B cell (primary cell): ENCODE results near the gene NMNAT2. TPM values are rescaled to one million over a fixed set of nuclear protein-coding genes. Genes with fewer than 3 reads are reported as not detected.

ENCODE experiments used
- ATAC-seq: fragments of 200-7000 bp; cut with Tn5 transposase; one replicate; pipeline ENCODE4 v1.10.0; 2021; ENCODE audit warnings: low read depth, mild to moderate bottlenecking, moderate number of reproducible peaks, moderate library complexity
- CTCF ChIA-PET: fragments of 350-600 bp; sonication (Branson Sonifier 250); formaldehyde crosslinking; loops from one replicate; lab custom pipeline; 2021; ENCODE audit warnings: antibody characterized with exemption, inconsistent platforms; lab: Charles Lee
- POLR2A ChIA-PET: fragments of 350-600 bp; sonication (Branson Sonifier 250); formaldehyde crosslinking; loops from one replicate; lab custom pipeline; 2021; ENCODE audit warnings: antibody characterized with exemption; lab: Charles Lee
- DNase-seq: peaks from one replicate; pipeline ENCODE4 v3.0.0; 2013
- H2AFZ ChIP-seq: 2 replicates; pipeline ENCODE4 v1.6.1; 2012; ENCODE audit warnings: mild to moderate bottlenecking, low read depth, low read length; ENCODE audit not compliant: insufficient read depth, poor library complexity, severe bottlenecking
- H3K27ac ChIP-seq, 2 donors: 1 replicate in 1 of 2; 2 replicates in 1 of 2; pipeline ENCODE4 v1.5.1; 2012 to 2013; ENCODE audit warnings: low read length in 2 of 2, mild to moderate bottlenecking in 2 of 2, moderate library complexity in 1 of 2
- H3K27me3 ChIP-seq, 4 experiments: fragments of 200-600 bp in 1 of 4; sonication (generic) in 1 of 4; replicated peaks in 1 of 4; 1 replicate in 2 of 4; 2 replicates in 2 of 4; pipeline versions ENCODE4 v1.6.1 to v1.7.0; 2013 to 2016; ENCODE audit warnings: low read length in 3 of 4, mild to moderate bottlenecking in 2 of 4, mixed read lengths in 1 of 4, moderate library complexity in 1 of 4; ENCODE audit not compliant: insufficient read depth in 4 of 4, control insufficient read depth in 3 of 4; ENCODE audit errors: control extremely low read depth in 1 of 4
- H3K36me3 ChIP-seq, 2 experiments: replicated peaks in 1 of 2; 1 replicate in 1 of 2; 2 replicates in 1 of 2; pipeline versions ENCODE4 v1.6.1 to v1.7.1; 2013; ENCODE audit warnings: low read length in 1 of 2; ENCODE audit not compliant: insufficient read depth in 2 of 2, control insufficient read depth in 1 of 2; ENCODE audit errors: control extremely low read depth in 1 of 2, extremely low read depth in 1 of 2
- H3K4me1 ChIP-seq, 2 donors: fragments of 200-600 bp in 1 of 2; sonication (generic) in 1 of 2; 1 replicate in 1 of 2; 2 replicates in 1 of 2; pipeline versions ENCODE4 v1.5.1 to v1.6.1; 2013 to 2017; ENCODE audit warnings: low read length in 2 of 2; ENCODE audit not compliant: control insufficient read depth in 2 of 2, insufficient read depth in 2 of 2
- H3K4me2 ChIP-seq: replicated peaks from 2 replicates; pipeline ENCODE3; 2012; ENCODE audit warnings: mild to moderate bottlenecking, low read depth, low read length; ENCODE audit not compliant: poor library complexity, severe bottlenecking
- H3K4me3 ChIP-seq, 5 experiments: fragments of 200-600 bp in 1 of 5; sonication (generic) in 1 of 5; 1 replicate in 3 of 5; 2 replicates in 2 of 5; pipeline versions ENCODE4 v1.5.1 to v1.7.0; 2011 to 2016; ENCODE audit warnings: low read length in 4 of 5, mild to moderate bottlenecking in 4 of 5, low read depth in 2 of 5, control low read depth in 1 of 5, moderate library complexity in 1 of 5; ENCODE audit not compliant: insufficient read depth in 1 of 5; ENCODE audit errors: control extremely low read depth in 1 of 5, extremely low read depth in 1 of 5
- H3K79me2 ChIP-seq: fragments of 200-600 bp; sonication (generic); one replicate; pipeline ENCODE4 v1.6.0; 2016; ENCODE audit warnings: low read length; ENCODE audit not compliant: control insufficient read depth, insufficient read depth
- H3K9ac ChIP-seq: fragments of 200-600 bp; sonication (generic); 2 replicates; pipeline ENCODE4 v1.6.1; 2017; ENCODE audit warnings: mild to moderate bottlenecking, low read length, moderate library complexity
- H3K9me3 ChIP-seq, 3 donors: one replicate each; pipeline versions ENCODE4 v1.6.1 to v1.7.1; 2013; ENCODE audit warnings: low read length in 2 of 3; ENCODE audit not compliant: control insufficient read depth in 2 of 3, insufficient read depth in 1 of 3; ENCODE audit errors: control extremely low read depth in 1 of 3
- H4K20me1 ChIP-seq: 2 replicates; pipeline ENCODE4 v1.6.0; 2012; ENCODE audit warnings: mild to moderate bottlenecking, low read length; ENCODE audit not compliant: insufficient read depth, control insufficient read depth, poor library complexity, severe bottlenecking
- H3K27ac Mint-ChIP-seq: one replicate; pipeline ENCODE4 v1.8.0; 2021; ENCODE audit warnings: mixed read lengths
- H3K27me3 Mint-ChIP-seq: one replicate; pipeline ENCODE4 v1.8.0; 2021; ENCODE audit warnings: mixed read lengths
- H3K4me1 Mint-ChIP-seq: one replicate; pipeline ENCODE4 v1.8.0; 2021; ENCODE audit warnings: mixed read lengths
- H3K4me3 Mint-ChIP-seq: one replicate; pipeline ENCODE4 v1.8.0; 2021; ENCODE audit warnings: mixed read lengths
- H3K9me3 Mint-ChIP-seq: one replicate; pipeline ENCODE4 v1.8.0; 2022; ENCODE audit warnings: mixed read lengths; ENCODE audit not compliant: insufficient read depth
- EZH2 ChIP-seq: IDR thresholded peaks from 2 replicates; pipeline ENCODE4 v1.6.1; 2012; ENCODE audit warnings: borderline replicate concordance, low read depth, mild to moderate bottlenecking, moderate library complexity, low read length; ENCODE audit not compliant: insufficient read depth, poor library complexity, severe bottlenecking
- WGBS: methylation state at CpG from one replicate; pipeline ENCODE4 v1.1.5; 2013; ENCODE audit warnings: missing lambda C conversion rate; ENCODE audit not compliant: insufficient coverage; 5-methylcytosine and 5-hydroxymethylcytosine counted together
- intact Hi-C: fragments of 100-400 bp; cut with micrococcal nuclease; formaldehyde crosslinking; loops from one replicate; pipeline ENCODE4 v1.10.0; 2022
- polyA plus RNA-seq: library from polyadenylated mRNA; depleted of rRNA; stranded (reverse); fragments of >200 nt; gene quantifications from 2 replicates; pipeline ENCODE4 v1.2.3, GENCODE V29; 2012
- total RNA-seq, 2 donors: library from RNA; stranded (reverse); fragments of 120-200 nt in 1 of 2; gene quantifications; 1 replicate in 1 of 2; 2 replicates in 1 of 2; pipeline versions ENCODE4 v1.2.3 to v1.2.4, GENCODE V29; 2013 to 2022
- TF ChIP-seq, protein P1 (sequence below): fragments of 200-600 bp; IDR thresholded peaks from one replicate; pipeline ENCODE4 v1.8.0; 2022; ENCODE audit warnings: antibody characterized with exemption, mild to moderate bottlenecking

The NMNAT2 gene
- total and polyA plus RNA-seq, 2 donors (not counting 1 experiment from before 2014, with no cell fraction given), result not detected

DNA sequence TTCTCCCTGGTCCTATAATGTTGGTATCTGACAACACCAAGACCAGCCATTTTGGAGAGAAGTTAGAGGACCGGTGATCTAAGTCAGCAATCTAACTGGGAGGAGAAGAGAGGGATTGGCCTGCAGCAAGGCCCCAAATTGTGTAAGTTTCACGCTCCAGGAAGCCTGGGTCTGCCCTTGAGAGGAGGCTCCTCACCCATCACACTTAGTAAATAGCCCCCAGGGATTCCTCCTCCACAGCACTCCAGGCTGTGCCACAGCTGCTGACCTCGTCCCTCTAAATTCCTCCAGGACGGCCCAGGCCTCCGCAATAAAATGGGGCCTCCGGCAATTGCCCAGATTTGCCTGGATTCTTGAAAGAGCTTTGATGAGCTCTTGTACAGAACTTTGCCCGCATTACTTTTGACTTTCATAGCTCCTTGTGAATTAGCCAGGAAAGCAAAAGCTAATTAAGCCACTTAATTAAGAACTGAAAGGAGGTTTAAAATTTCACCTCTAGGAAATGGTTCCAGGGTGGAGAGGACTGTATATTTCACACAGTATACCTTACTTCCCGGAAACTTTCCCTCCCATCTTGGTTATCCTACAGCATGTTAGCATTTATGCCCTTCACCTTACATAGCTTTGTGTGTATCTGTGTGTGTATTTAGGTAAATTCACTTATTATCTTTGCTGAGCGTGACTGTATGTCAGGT, 141.6 kb downstream of the NMNAT2 start:
- Histone ChIP-seq H3K9me3 (no peaks in the 10 kb centered on the region), H3K27me3 (peaks cover 0 to 4% (median 0%) of the 10 kb centered on the region in 4 experiments), H3K4me2 (no peak overlapping the region), H2AFZ (no peak overlapping the region), H3K4me3 (no peak overlapping the region), H3K79me2 (no peaks in the 10 kb centered on the region), H3K4me1 (no peaks in the 10 kb centered on the region), H3K27ac (no peak overlapping the region), H3K9ac (no peak overlapping the region), H4K20me1 (no peaks in the 10 kb centered on the region), H3K36me3 (no peaks in the 10 kb centered on the region)
- H3K27me3 Mint-ChIP-seq, result peaks cover 9% of the 10 kb centered on the region
- H3K4me1 Mint-ChIP-seq, result no peaks in the 10 kb centered on the region
- ChIA-PET POLR2A (no interaction called here), CTCF (interaction anchor here (1.0 to 3.3 kb wide), 3 partner anchors 8 to 314 kb away, joined by 3 to 14 read pairs (median 11); no protein-coding TSS in a partner anchor)
- WGBS, result 98% methylated on average over 6 of the region's 9 CpGs
- H3K4me3 Mint-ChIP-seq, result no peak overlapping the region
- no peaks in the 10 kb centered on the region for H3K9me3 Mint-ChIP-seq
- DNase-seq, result no peak
- intact Hi-C loops, result no loop called here
- TF ChIP-seq EZH2, result no peak
- TF ChIP-seq, protein P1, sequence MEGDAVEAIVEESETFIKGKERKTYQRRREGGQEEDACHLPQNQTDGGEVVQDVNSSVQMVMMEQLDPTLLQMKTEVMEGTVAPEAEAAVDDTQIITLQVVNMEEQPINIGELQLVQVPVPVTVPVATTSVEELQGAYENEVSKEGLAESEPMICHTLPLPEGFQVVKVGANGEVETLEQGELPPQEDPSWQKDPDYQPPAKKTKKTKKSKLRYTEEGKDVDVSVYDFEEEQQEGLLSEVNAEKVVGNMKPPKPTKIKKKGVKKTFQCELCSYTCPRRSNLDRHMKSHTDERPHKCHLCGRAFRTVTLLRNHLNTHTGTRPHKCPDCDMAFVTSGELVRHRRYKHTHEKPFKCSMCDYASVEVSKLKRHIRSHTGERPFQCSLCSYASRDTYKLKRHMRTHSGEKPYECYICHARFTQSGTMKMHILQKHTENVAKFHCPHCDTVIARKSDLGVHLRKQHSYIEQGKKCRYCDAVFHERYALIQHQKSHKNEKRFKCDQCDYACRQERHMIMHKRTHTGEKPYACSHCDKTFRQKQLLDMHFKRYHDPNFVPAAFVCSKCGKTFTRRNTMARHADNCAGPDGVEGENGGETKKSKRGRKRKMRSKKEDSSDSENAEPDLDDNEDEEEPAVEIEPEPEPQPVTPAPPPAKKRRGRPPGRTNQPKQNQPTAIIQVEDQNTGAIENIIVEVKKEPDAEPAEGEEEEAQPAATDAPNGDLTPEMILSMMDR, result no peak
- ATAC-seq, result no peak
- no peak overlapping the region for H3K27ac Mint-ChIP-seq

DNA sequence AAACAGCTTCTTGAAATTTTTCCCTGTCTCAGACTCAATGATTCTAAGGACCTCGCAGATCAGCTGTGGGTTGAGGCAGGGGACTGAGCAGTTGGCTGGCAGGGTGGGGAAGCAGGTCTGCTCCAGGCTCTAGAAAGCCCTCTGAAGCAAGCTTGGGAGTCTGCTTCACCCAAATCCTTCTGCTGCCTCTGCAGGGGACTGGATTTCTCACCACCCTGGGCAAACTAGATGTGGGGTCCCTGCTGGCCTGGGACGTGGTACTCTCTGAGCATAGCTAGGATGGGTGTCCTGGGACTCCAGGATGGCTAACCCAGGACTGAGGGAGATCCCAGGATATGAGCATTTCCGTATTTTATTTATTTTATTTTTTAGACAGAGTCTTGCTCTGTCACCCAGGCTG, 142.9 kb downstream of the NMNAT2 start:
- no peak overlapping the region for H2AFZ ChIP-seq
- TF ChIP-seq EZH2, result no peak
- TF ChIP-seq, protein P1, result no peak
- WGBS, result 86% methylated on average over 1 of the region's 3 CpGs
- H3K79me2 ChIP-seq, result no peaks in the 10 kb centered on the region
- ChIA-PET CTCF (no interaction called here), POLR2A (no interaction called here)
- H3K27me3 ChIP-seq, result peaks cover 0 to 4% (median 0%) of the 10 kb centered on the region in 4 experiments
- ATAC-seq, result no peak
- Mint-ChIP-seq H3K4me1 (no peaks in the 10 kb centered on the region), H3K4me3 (no peak overlapping the region), H3K27me3 (peaks cover 13% of the 10 kb centered on the region), H3K27ac (no peak overlapping the region), H3K9me3 (no peaks in the 10 kb centered on the region)
- DNase-seq, result no peak
- no peak overlapping the region for H3K9ac ChIP-seq
- H3K9me3 ChIP-seq, result no peaks in the 10 kb centered on the region
- H3K4me1 ChIP-seq, result no peaks in the 10 kb centered on the region
- no peaks in the 10 kb centered on the region for H3K36me3 ChIP-seq
- intact Hi-C loops, result no loop called here
- H3K4me3 ChIP-seq, result no peak overlapping the region
- no peaks in the 10 kb centered on the region for H4K20me1 ChIP-seq
- no peak overlapping the region for H3K27ac ChIP-seq
- no peak overlapping the region for H3K4me2 ChIP-seq
